Astrocyte (in vitro differentiated cells and primary cell): ENCODE results near the gene SBNO2. TPM values are rescaled to one million over a fixed set of nuclear protein-coding genes. Genes with fewer than 3 reads are reported as not detected.
A peak's percentile ranks its signal among the peaks of the same experiment; 100 is the strongest.

Experiments
- DNase-seq: peaks from one replicate; pipeline ENCODE4 v3.0.0-alpha.2; 2010; ENCODE audit warnings: low read depth
- FAIRE-seq: peaks from 2 replicates; lab custom pipeline; 2011; peaks lifted over from hg19 to GRCh38; lab: Jason Lieb, UNC
- H2AFZ ChIP-seq: 2 replicates; pipeline ENCODE4 v1.6.0; 2012; ENCODE audit warnings: low read depth, low read length, inconsistent platforms
- H3K27ac ChIP-seq: 2 replicates; pipeline ENCODE4 v1.5.1; 2011; ENCODE audit warnings: low read depth, low read length, inconsistent platforms
- H3K27me3 ChIP-seq: 2 replicates; pipeline ENCODE4 v1.6.0; 2011; ENCODE audit warnings: low read length, inconsistent platforms; ENCODE audit not compliant: insufficient read depth
- H3K36me3 ChIP-seq: 2 replicates; pipeline ENCODE4 v1.5.1; 2011; ENCODE audit warnings: low read length, inconsistent platforms; ENCODE audit not compliant: insufficient read depth
- H3K4me1 ChIP-seq: 2 replicates; pipeline ENCODE4 v1.5.1; 2011; ENCODE audit warnings: low read length, inconsistent platforms; ENCODE audit not compliant: insufficient read depth
- H3K4me2 ChIP-seq: 2 replicates; pipeline ENCODE4 v1.6.0; 2012; ENCODE audit warnings: low read length, inconsistent platforms
- H3K4me3 ChIP-seq: 2 replicates; pipeline ENCODE4 v1.5.1; 2011; ENCODE audit warnings: low read depth, mild to moderate bottlenecking, low read length, inconsistent platforms; ENCODE audit not compliant: insufficient read depth
- H3K79me2 ChIP-seq: 2 replicates; pipeline ENCODE4 v1.6.0; 2012; ENCODE audit warnings: mild to moderate bottlenecking, low read length, inconsistent platforms; ENCODE audit not compliant: insufficient read depth
- H3K9ac ChIP-seq: 2 replicates; pipeline ENCODE4 v1.6.0; 2012; ENCODE audit warnings: mild to moderate bottlenecking, low read length, inconsistent platforms
- H3K9me3 ChIP-seq: 2 replicates; pipeline ENCODE4 v1.5.1; 2012; ENCODE audit warnings: low read depth, mild to moderate bottlenecking, low read length, inconsistent platforms; ENCODE audit not compliant: insufficient read depth
- H4K20me1 ChIP-seq: 2 replicates; pipeline ENCODE4 v1.6.0; 2012; ENCODE audit warnings: low read length, inconsistent platforms; ENCODE audit not compliant: insufficient read depth
- H3K27ac Mint-ChIP-seq: one replicate; pipeline ENCODE4 v1.8.0; 2021; ENCODE audit warnings: mild to moderate bottlenecking, mixed read lengths; ENCODE audit not compliant: unreplicated experiment
- H3K27me3 Mint-ChIP-seq: one replicate; pipeline ENCODE4 v1.8.0; 2021; ENCODE audit warnings: low read depth, mixed read lengths; ENCODE audit not compliant: unreplicated experiment
- H3K36me3 Mint-ChIP-seq: one replicate; pipeline ENCODE4 v1.8.0; 2021; ENCODE audit warnings: low read depth, mixed read lengths; ENCODE audit not compliant: unreplicated experiment
- H3K4me1 Mint-ChIP-seq: one replicate; pipeline ENCODE4 v1.8.0; 2021; ENCODE audit warnings: low read depth, mixed read lengths; ENCODE audit not compliant: unreplicated experiment
- H3K4me3 Mint-ChIP-seq: one replicate; pipeline ENCODE4 v1.8.0; 2021; ENCODE audit warnings: mild to moderate bottlenecking, moderate library complexity, mixed read lengths; ENCODE audit not compliant: unreplicated experiment
- H3K9me3 Mint-ChIP-seq: one replicate; pipeline ENCODE4 v1.8.0; 2021; ENCODE audit warnings: mild to moderate bottlenecking, mixed read lengths; ENCODE audit not compliant: unreplicated experiment
- EZH2 ChIP-seq: IDR thresholded peaks from 2 replicates; pipeline ENCODE4 v1.6.1; 2012; ENCODE audit warnings: mild to moderate bottlenecking, low read length, inconsistent platforms; ENCODE audit not compliant: insufficient read depth
- total RNA-seq: library from RNA; stranded (reverse); gene quantifications from 2 replicates; pipeline ENCODE4 v1.2.1, GENCODE V29; 2021
- TF ChIP-seq, protein P1 (sequence below): IDR thresholded peaks from 2 replicates; pipeline ENCODE4 v1.5.1; 2011; ENCODE audit warnings: low read depth, mild to moderate bottlenecking, inconsistent platforms, low read length, moderate library complexity; ENCODE audit not compliant: insufficient read depth

Gene SBNO2
- total RNA-seq, 1 donor from 2014 or later, result 39.3 TPM

DNA sequence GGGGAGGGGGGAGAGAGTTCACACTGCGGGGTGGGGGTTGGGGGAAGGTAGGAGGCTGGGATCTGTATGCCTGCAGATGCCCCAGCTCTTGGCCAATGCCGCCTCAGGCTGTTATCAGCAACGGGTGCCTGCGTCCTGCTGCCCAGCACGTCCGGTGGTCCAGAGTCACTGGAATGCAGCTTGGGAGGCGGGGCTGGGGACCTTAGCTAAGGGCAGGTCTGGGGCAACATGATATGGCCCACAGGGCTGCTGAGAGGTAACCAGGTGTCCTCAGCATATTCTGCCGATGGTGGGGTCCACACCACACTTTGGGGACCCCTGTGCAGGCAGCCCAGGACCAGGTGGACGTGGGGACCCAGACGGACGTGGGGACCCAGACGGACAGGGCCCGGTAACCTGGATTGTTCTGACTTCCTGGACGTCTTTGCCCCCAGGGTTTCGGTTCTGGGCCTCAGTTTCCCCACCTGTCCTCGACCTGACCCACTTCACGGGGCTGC is 107.8 kb downstream of the SBNO2 start:
- no peaks in the 10 kb centered on the region for H3K79me2 ChIP-seq
- no peak overlapping the region for H3K4me3 Mint-ChIP-seq
- H3K27ac ChIP-seq, result no peak overlapping the region
- no peaks in the 10 kb centered on the region for H3K9me3 ChIP-seq
- peaks cover 22% of the 10 kb centered on the region for H3K27me3 Mint-ChIP-seq
- peaks cover 3% of the 10 kb centered on the region for H3K4me1 ChIP-seq
- no peaks in the 10 kb centered on the region for H3K9me3 Mint-ChIP-seq
- H3K4me2 ChIP-seq, result no peak overlapping the region
- H3K27me3 ChIP-seq, result peaks cover 27% of the 10 kb centered on the region
- no peak for DNase-seq
- no peak overlapping the region for H3K27ac Mint-ChIP-seq
- TF ChIP-seq, protein P1, sequence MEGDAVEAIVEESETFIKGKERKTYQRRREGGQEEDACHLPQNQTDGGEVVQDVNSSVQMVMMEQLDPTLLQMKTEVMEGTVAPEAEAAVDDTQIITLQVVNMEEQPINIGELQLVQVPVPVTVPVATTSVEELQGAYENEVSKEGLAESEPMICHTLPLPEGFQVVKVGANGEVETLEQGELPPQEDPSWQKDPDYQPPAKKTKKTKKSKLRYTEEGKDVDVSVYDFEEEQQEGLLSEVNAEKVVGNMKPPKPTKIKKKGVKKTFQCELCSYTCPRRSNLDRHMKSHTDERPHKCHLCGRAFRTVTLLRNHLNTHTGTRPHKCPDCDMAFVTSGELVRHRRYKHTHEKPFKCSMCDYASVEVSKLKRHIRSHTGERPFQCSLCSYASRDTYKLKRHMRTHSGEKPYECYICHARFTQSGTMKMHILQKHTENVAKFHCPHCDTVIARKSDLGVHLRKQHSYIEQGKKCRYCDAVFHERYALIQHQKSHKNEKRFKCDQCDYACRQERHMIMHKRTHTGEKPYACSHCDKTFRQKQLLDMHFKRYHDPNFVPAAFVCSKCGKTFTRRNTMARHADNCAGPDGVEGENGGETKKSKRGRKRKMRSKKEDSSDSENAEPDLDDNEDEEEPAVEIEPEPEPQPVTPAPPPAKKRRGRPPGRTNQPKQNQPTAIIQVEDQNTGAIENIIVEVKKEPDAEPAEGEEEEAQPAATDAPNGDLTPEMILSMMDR, result no peak
- no peak overlapping the region for H3K9ac ChIP-seq
- H2AFZ ChIP-seq, result no peak overlapping the region
- H3K4me3 ChIP-seq, result no peak overlapping the region
- peaks cover 3% of the 10 kb centered on the region for H3K4me1 Mint-ChIP-seq
- FAIRE-seq, result no peak
- H4K20me1 ChIP-seq, result peaks cover 9% of the 10 kb centered on the region
- no peaks in the 10 kb centered on the region for H3K36me3 Mint-ChIP-seq
- H3K36me3 ChIP-seq, result no peaks in the 10 kb centered on the region

- no peak overlapping the region for H3K27ac Mint-ChIP-seq
- peaks cover 22% of the 10 kb centered on the region for H3K27me3 Mint-ChIP-seq
- H3K4me1 Mint-ChIP-seq, result peaks cover 3% of the 10 kb centered on the region
- DNase-seq (no peak), FAIRE-seq (no peak)
- H3K4me3 Mint-ChIP-seq, result peak overlapping the region; percentile 20
- Histone ChIP-seq H3K9me3 (no peaks in the 10 kb centered on the region), H3K79me2 (no peaks in the 10 kb centered on the region), H3K4me3 (no peak overlapping the region), H4K20me1 (peaks cover 9% of the 10 kb centered on the region), H3K4me1 (peaks cover 3% of the 10 kb centered on the region), H3K27me3 (peaks cover 21% of the 10 kb centered on the region), H3K4me2 (no peak overlapping the region), H3K36me3 (no peaks in the 10 kb centered on the region), H3K9ac (no peak overlapping the region), H2AFZ (no peak overlapping the region), H3K27ac (no peak overlapping the region)
- H3K9me3 Mint-ChIP-seq, result no peaks in the 10 kb centered on the region
- no peak for TF ChIP-seq EZH2
- TF ChIP-seq, protein P1, result no peak
- no peaks in the 10 kb centered on the region for H3K36me3 Mint-ChIP-seq
These were observed 108.4 kb downstream of the SBNO2 start for GRCh38 chr19:1065606-1066109.
